ENCODE data around the gene METTL25.

GRCh38 chr12:82507686-82508085 lies 149.4 kb downstream of the METTL25 start:
- TF ChIP-seq POLR2A (IDR thresholded peaks at IDR 0.05) = no peak
- no peak for TF ChIP-seq CTCF (IDR thresholded peaks at IDR 0.05 in 4 of 5, conservative IDR thresholded peaks at IDR 0.05 in 1 of 5)
